Embryonic facial prominence (tissue), 1 donor: ENCODE data around the gene LSM14B.
"Not testable (repeated sequence)": the region's sequence is repeated elsewhere in the genome, so short reads cannot be mapped to it uniquely, and the experiment has no call there.

ENCODE experiments used
- DNase-seq: peaks from one replicate; pipeline ENCODE4 v3.0.0-alpha.2; 2016; ENCODE audit errors: extremely low spot score

Gene LSM14B

DNA sequence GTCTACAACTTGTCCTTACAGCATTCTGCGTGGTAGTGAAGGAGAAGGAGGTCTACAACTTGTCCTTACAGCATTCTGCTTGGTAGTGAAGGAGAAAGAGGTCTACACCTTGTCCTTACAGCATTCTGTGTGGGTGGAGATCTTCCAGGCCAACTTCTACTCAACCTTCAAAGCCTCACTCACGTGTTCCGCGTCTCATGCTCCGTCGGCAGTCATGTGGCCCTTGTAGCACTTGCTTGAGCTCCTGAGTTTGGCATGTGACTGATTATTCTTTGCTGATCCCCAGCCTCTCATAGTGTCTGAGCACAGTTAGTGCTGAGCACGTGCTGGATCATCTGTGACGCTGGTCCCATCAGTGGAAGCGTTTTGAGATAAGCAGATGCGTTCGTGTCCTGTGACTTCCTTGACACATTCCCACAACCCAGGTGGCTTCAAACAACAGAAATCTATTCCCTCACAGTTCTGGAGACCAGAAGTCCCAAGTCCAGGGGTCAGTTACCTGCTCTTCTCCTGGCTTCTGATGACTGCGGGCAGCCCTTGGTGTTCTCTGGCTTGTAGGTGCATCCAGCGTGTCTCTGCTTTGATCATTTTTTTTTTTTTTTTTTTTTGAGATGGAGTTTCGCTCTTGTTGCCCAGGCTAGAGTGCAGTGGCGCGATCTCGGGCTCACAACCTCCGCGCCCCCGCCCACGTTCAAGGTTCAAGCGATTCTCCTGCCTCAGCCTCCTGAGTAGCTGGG lies 23.9 kb downstream of the LSM14B start:
- no peak for DNase-seq

DNA sequence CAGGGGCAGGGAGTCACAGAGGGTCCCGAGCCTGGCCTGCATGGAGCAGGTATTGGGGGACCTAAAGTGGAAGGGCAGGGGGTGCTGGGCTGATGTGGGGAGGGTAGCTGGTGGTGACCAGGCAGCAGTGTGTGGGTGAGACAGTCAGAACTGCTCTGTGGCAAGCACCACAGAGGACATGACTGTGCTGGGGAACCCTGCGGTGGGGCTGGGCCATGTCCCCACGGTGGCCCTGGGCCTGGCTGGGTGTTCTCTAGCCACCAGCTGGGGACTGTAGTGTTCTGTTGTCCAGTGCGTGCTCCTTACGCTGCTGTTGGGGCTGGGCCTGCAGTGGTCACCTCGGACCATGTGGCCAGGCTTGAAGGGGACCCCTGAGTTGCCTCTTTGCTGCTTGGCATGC lies 24.9 kb downstream of the LSM14B start:
- no peak for DNase-seq

DNA sequence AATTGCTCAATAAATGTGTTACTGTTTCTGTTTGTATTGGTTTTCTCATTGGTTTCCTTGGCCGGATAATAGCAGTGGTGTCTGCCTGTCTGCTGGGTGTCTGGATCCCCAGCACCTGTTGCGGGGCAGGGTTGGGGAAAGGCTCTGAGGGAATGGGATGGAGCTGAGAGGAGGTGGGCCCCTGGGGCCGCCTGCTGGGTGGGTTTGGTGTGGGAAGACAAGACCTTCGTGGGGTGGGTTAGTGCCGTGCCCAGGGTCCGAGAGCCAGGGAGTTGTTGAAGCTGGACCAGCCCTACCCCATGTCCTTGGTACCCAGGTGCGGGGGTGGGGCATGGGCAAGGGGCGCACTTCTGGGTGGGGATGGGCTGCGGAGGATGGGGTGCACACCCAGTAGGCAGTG lies 25.3 kb downstream of the LSM14B start:
- DNase-seq: no peak

DNA sequence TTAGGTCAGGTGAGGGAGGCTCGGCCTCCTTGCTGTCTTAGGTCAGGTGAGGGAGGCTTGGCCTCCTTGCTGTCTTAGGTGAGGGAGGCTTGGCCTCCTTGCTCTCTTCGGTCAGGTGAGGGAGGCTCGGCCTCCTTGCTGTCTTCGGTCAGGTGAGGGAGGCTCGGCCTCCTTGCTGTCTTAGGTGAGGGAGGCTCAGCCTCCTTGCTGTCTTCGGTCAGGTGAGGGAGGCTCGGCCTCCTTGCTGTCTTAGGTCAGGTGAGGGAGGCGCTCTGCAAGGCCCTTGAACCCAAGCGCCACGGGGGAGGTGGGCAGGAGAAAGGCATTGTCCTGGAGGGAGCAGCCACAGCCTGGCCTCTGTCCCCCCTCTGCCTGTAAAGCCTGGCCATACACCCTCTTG lies 26.1 kb downstream of the LSM14B start:
- not testable (repeated sequence) for DNase-seq

DNA sequence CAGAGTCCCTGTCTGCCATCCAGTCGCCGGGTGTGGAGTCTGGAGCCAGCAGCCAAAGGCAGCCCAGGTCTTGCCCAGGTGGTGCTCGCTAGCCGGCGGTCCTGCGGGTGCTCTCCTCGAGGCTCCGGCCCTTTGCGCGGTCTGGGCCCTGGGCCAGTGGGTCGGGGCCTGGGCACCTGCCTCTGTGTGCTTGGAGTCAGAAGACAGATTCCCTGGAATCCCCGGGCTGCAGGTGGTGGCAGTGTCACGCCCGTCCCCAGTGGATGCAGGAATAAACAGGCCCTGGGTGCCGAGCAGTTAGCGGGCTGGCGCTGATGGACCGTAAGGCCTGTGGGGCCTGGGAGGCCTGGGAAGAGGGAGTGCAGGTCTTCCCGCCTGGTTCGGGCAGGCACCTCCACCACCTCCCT lies 26.6 kb downstream of the LSM14B start:
- no peak for DNase-seq

DNA sequence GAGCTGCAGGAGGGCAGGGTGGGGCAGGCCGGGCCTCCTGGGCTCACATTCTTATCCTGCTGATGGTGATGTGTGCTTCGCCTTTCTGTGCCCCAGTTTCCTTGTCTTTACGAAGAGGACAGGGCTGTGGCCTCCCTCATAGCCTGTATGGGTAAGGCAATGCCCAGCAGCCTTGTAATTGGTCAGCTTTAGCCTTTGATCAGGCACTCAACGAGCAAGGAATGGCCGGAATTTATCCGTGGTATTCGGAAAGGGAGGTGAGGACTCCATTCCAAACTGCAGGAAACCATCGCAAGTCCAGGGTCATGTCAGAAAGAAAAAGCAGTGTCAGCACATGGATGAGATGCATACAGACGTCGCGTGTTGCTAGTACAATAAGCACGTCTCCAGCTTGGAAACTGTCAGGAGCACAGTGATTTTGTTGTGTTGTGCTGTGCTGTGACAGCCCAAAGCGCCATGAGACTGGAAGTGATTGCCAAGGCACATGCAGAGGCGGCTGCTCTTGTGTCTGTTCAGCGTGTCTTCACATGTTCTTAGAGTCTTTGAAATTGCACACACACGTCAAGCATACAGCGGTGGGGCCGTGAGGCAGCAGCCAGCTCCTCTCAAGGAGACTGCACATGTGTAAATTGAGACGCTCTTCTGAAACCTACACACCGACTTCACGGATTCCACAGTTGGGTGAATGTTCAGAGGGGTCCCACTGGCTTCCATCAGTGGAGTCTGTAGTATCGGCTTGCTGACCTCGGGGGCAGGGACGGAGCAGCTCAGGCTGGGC lies 27.4 kb downstream of the LSM14B start:
- DNase-seq: peak; percentile 30

DNA sequence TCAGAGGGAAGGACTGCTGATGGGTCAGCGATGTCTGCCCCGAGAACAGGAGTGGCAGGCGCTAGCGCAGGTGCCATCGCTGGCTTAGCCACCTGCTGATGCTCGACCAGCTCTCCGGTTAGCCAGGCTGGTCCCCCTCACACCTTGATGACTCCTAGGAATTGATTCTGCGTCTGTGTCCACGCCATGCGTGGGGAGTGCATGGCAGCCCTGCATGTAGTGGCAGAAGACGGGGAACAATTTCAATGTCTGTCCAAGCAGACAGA lies 28.0 kb downstream of the LSM14B start:
- DNase-seq: no peak

DNA sequence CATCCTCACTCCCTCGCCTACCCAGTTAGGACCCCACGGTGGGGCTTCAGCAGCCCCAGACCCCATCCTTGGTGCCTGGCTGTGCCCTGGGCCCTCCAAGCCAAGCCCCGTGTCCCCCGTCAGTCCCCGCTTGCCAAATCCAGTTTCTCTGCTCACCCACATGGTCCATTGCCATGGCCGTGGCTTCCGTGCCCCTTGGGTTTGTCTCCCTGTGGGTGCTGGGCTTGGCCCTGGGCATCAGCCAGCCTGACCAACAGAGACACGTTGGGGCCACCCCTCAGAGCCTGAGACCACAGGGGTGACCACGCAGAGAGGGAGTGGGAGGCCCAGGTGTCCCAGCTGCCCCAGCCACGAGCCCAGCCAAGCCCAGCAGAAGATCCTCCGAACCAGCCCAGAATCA lies 28.9 kb downstream of the LSM14B start:
- DNase-seq: no peak

DNA sequence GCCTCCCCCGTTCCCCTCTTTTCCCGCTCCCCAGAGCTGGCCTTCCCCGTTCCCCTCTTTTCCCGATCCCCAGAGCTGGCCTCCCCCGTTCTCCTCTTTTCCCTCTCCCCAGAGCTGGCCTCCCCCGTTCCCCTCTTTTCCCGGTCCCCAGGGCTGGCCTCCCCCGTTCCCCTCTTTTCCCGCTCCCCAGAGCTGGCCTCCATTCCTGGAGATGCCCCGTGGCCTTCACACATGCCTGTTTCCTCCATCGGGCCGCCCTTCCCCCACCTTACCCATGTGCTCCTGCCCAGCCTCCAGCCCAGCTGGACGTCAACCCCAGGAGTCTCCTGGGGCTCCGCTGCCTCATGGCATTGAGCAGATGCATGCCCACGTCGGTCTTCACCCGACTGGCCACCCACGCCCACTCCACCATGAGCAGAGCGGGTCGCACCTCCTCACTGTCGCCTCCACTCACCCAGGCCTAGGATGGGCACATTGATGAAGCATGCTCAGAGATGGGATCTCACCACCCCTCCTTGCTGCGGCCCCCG lies 29.6 kb downstream of the LSM14B start:
- DNase-seq: no peak

DNA sequence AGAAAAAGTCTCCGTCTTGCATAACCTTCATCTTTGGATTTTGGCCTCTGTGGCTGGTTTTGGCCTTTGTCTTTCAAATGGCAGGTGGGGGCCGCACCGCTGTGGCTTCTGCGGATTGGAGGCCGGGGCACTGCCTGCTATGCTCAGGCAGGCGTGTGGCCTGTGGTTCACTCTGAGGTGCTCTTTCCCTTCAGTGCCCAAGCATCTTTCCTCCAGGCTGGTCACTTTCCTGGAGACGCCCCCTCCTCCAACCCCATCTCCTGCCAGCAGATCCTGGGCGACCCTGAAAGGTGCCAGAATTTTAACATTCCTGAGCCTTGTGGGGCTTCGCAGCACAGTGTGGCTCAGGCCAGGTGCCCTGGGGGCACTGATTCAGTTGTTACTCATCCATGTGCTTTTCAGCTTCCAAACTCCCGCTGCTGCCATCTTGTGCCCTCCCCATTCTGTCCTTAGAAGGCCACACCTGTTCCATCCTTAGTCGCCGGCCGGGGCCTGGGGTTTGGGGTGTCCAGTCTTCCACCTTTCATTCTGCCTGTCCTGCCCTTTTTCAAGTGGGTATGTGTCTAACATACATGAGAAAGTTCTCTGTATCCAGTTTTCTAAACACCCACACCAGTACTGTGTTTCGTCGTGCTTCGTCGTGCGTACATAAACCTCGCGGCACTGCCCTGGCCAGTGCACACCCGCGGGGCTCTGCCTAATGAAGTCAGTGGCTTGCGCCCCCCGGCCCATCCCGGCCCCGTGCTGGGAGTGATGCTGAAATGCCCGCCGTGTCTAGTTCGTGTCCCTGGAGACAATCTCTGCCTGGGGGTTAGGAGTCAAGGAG lies 33.4 kb downstream of the LSM14B start:
- no peak for DNase-seq

DNA sequence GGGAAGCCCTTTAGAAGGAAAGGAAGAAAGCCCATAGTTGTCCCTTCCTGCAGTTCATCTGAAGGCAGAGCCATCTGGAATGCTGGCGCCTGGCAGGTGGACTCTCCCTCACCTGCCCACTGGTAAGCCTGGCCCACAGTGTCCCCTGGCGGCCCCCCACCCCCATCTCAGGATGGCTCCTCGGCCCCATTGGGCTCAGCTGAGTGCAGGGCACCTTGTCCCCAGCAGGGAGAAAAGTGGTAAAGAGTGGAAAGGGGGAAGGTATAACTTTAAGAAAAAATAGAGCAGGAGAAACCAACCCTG lies 33.9 kb downstream of the LSM14B start:
- no peak for DNase-seq

DNA sequence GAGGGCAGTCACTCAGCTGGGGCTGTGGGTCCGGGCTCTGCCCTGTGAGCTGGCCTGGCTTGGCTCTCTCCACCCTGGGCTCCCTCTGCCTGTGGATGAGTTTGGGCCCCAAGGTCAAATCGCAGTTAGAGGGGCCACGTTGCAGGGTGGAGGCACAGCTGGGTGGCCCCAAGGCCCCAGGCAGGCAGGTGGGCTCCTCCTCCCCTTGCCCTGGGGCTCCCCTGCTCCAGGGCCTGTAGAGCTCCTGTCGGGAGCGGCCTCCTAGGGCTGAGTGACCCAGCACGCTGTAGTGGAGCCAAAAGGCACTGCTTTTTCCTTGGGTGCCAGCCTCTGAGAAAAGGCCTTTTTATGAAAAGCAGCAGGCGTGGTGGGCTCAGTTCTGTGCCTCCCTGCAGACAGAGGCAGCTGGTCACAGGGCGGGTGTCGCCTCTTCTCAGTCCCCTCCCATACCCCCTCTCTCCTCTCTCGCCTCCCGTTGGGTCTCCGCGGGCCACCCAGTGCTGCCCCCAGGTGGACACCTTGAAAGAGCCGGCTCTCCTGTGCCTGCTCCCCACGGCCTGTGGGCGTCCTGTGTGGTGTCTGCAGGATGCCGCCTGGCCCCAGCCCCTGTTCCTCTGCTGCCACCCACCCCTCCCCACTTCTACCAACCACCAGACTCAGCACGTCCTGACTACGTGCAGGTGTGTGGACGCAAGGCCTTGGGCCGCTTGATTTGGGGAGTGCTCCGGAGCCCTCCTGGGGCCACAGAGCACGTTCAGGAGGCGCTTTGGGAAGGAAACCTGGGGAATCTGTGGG lies 34.5 kb downstream of the LSM14B start:
- no peak for DNase-seq

DNA sequence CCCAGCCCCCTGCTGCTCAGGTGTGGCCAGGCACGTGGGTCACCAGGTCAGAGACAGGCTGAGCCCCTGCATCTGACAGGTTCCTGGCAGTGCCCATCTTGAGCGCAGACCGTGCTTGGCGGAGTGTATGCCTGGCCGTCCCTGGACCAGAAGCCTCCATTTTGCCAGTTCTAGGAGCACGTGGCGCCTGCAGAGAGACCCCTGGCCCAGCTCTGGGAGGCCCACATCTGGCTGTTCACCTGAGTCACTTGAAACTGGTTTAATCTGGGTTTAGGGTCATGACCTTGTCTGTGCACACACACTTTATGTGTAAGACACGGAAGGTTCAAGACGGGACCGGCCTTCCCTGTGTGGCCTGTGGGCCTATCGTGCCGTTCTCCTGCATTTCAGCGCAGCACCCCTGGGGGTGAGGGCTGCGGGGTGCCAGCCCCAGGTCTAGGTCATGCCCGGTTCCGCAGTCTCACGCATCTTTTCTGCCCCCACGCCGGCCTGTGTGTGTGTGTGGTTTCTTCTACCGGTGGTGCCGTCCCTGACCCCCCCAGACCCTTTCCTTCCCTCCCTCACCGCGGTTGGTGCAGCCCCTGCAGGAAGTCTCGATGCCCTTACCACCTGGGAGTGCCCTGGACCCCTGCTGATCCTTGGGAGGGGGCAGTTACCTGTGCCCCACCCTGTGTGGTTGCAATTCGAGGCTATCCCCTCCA lies 35.3 kb downstream of the LSM14B start:
- no peak for DNase-seq

DNA sequence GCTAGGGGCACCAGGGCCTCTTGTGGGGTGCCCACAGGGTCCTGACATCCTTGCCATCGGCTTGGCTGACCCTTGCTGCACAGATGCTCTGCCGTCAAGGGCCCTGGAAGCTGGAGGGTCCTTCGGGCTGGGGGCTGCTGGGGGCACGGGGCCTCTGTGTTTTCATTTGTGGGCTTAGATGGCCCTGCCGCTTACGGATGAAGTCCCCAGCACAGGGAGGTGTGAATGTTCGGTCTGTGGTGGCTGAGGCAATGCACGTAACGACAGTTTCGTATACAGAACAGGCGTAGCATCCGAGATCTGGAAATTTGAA lies 35.8 kb downstream of the LSM14B start:
- DNase-seq: no peak

DNA sequence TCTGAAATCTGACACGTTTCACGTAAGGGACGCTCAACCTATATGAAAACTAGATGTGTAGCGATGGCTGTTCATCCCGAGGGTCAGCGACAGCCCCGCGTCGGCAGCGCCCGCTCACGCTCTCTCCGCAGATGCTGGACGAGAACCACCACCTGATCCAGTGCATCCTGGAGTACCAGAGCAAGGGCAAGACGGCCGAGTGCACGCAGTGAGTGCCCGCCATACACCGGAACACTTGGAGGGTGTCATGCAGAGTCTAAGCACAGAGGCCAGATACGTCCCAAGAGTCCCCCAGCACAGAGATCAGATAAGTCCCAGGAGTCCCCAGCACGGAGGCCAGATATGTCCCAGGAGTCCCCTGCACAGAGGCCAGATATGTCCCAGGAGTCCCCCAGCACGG lies 36.3 kb downstream of the LSM14B start:
- DNase-seq: no peak

DNA sequence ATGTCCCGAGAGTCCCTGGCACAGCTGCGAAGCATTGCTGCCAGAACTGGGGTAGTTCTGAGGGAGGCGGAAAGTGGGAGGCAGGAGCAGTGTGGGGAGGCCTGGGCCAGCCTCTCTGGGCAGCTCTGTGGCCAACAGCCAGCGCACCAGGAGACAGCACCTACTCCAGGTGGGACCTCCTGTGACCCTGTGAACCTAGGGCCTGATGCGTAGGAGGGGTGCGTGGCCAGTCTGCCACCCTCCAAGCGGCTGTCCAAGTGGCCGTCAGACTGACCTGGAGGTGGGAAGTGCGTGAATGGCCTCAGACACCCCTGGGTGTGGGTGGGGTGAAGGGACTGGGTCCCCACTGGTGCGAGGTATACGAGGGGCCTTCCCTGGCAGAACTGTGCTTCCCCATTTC lies 36.8 kb downstream of the LSM14B start:
- no peak for DNase-seq

DNA sequence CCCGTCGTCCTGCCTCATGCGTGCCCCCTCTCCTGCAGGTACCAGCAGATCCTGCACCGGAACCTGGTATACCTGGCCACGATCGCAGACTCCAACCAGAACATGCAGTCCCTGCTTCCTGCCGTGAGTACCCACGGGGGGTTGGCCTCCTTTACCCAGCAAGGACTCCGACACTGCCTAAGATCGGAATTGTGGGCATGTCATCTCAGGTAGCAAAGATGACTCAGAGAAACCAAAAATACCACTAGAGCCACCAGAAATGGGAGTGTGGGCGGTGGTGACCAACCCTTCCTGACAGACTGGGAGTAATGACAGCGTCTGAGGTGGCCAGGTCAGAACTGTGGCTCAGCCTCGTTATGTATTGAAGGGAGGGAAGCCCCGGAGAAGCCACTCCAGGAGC lies 37.6 kb downstream of the LSM14B start:
- DNase-seq: no peak

DNA sequence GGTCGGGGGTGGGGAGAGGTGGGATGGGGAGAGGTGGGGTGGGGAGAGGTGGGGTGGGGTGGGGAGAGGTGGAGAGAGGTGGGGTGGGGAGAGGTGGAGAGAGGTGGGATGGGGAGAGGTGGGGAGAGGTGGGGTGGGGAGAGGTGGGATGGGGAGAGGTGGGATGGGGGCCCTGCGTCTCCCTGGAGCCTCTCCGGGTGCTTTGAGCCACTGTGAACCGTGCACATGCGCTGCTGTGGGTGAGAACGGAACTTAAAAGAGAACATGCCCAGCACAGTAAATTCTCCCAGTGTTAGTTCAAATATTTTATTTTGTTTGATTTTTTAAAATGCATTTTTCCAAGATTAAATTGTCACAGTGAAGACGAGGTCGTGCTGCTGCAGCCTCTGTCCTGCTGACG lies 38.0 kb downstream of the LSM14B start:
- no peak for DNase-seq

DNA sequence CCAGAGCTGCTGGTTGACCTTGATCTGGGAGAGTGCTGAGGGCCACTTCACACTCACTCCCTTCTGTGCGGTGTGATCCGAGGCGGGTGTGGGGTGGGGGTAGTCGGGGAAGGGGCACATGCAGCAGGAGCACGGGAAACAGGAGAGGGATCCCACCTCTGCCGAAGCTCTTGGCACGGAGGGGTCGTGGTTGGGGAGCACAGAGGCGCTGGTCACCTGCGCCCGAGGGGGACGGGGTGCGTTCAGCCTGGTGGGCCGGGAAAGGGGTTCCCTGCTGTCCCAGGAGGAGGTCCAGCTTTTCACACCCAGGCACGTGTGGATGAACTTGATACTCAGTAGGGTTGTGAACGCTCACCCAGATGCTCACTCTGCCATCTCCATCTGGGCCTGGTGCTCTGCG lies 38.6 kb downstream of the LSM14B start:
- no peak for DNase-seq

DNA sequence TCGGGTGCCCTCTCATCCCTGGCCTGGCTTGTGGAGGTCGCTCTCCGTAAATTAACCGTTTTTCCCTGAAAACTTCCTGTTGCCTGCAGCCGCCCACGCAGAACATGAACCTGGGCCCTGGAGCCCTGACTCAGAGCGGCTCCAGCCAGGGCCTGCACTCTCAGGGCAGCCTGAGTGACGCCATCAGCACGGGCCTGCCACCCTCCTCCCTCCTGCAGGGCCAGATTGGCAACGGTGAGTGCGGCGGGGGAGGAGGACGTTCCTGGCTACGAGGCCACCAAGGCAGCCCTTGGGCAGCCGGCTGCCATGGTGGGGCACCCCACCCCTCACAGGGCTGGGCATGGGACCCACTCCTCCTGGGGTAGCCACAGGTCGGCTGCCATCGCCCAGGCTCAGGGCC lies 39.1 kb downstream of the LSM14B start:
- DNase-seq: no peak

DNA sequence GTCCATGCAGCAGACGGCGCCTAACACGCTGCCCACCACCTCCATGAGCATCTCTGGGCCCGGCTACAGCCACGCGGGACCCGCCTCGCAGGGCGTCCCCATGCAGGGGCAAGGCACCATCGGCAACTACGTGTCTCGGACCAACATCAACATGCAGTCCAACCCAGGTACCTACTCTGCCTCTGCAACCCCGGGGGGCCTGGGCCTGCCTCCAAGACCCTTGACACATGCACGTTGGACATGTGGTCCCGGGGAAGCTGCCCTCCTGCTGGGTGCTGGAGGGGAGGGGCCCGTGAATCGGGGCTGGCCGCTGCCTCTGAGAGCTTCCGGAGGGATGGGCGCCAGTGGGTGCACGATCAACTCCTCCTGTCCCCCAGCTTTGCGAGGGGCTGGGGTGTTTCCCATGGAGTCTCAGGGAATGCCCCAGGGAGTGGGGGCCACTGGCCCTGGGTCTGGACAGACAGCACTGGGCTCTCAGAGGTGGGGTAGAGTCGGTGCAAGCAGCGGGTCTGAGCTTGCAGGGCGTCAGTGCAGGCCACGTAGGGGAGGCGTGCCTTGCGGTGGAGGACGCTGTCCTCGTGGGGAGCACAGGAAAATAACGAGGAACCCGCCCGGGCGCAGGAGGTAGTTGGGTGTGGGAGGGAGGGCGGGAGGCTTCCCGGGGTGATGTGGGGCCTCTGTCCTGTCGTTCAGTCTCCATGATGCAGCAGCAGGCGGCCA lies 40.6 kb downstream of the LSM14B start:
- DNase-seq: no peak
